Esophagus muscularis mucosa (tissue), 4 donors: ENCODE results near the gene DNER. TPM values are rescaled to one million over a fixed set of nuclear protein-coding genes. Genes with fewer than 3 reads are reported as not detected.

Experiments used
- DNase-seq: peaks from one replicate; pipeline ENCODE4 v3.0.0-alpha.2; 2017; ENCODE audit errors: extremely low spot score
- H3K27ac ChIP-seq, 4 donors: fragments of 200-600 bp; sonication (generic); replicated peaks in 1 of 4; 1 replicate in 3 of 4; 2 replicates in 1 of 4; pipeline ENCODE4 v1.5.1; 2016 to 2019; ENCODE audit warnings: mild to moderate bottlenecking in 1 of 4
- H3K27me3 ChIP-seq, 4 donors: fragments of 200-600 bp; sonication (generic); one replicate each; pipeline versions ENCODE4 v1.5.1 to v1.6.0; 2016 to 2019
- H3K36me3 ChIP-seq, 4 donors: fragments of 200-600 bp; sonication (generic); one replicate each; pipeline ENCODE4 v1.5.1; 2016 to 2019
- H3K4me1 ChIP-seq, 4 donors: fragments of 200-600 bp; sonication (generic); one replicate each; pipeline ENCODE4 v1.5.1; 2016 to 2019
- H3K4me3 ChIP-seq, 4 donors: fragments of 200-600 bp; sonication (generic); 1 replicate in 2 of 4; 2 replicates in 2 of 4; pipeline ENCODE4 v1.5.1; 2016 to 2019; ENCODE audit warnings: mild to moderate bottlenecking in 4 of 4, moderate library complexity in 1 of 4
- H3K9me3 ChIP-seq, 4 donors: fragments of 200-600 bp; sonication (generic); 1 replicate in 3 of 4; 2 replicates in 1 of 4; pipeline ENCODE4 v1.5.1; 2016 to 2019
- EP300 ChIP-seq: sonication (generic); formaldehyde crosslinking; IDR thresholded peaks from one replicate; pipeline ENCODE4 v1.6.1; 2017; ENCODE audit warnings: antibody characterized with exemption
- POLR2A ChIP-seq: fragments of 450-650 bp; IDR thresholded peaks from one replicate; pipeline ENCODE4 v1.6.1; 2017; ENCODE audit warnings: antibody characterized with exemption, moderate library complexity, mild to moderate bottlenecking, low read depth
- POLR2AphosphoS5 ChIP-seq, 2 donors: sonication (generic); formaldehyde crosslinking; IDR thresholded peaks; one replicate each; pipeline ENCODE4 v1.6.1; 2017; ENCODE audit warnings: antibody characterized with exemption in 2 of 2
- WGBS: methylation state at CpG from one replicate; pipeline ENCODE4 v1.1.5; 2018; 5-methylcytosine and 5-hydroxymethylcytosine counted together
- intact Hi-C: fragments of 100-400 bp; cut with DNase I; formaldehyde crosslinking; loops from one replicate; pipeline ENCODE4 v1.15.1; 2023
- total RNA-seq, 4 donors: library from RNA; depleted of rRNA; stranded (reverse); fragments of >200 nt; gene quantifications; one replicate each; pipeline versions ENCODE4 v1.1.0 to v1.2.1, GENCODE V29; 2016
- TF ChIP-seq, protein P1 (sequence below), 3 experiments: fragments of 200-600 bp in 2 of 3; fragments of 450-650 bp in 1 of 3; sonication (generic) in 2 of 3; IDR thresholded peaks; one replicate each; pipeline ENCODE4 v1.5.1; 2017 to 2019; ENCODE audit warnings: antibody characterized with exemption in 3 of 3, mild to moderate bottlenecking in 2 of 3, moderate library complexity in 1 of 3

The DNER gene
- total RNA-seq, 4 donors from 2014 or later = 2.9 to 5.3 (median 4.6) TPM

- H3K27ac ChIP-seq = no peak overlapping the region
- WGBS = 95% methylated on average over 12 of the region's 12 CpGs
- no peaks in the 10 kb centered on the region for H3K9me3 ChIP-seq
- H3K4me1 ChIP-seq = peaks cover 6 to 36% (median 20%) of the 10 kb centered on the region in 4 donors
- no peaks in the 10 kb centered on the region for H3K27me3 ChIP-seq
- no peak overlapping the region for H3K4me3 ChIP-seq
- H3K36me3 ChIP-seq = no peaks in the 10 kb centered on the region
- DNase-seq = no peak
- intact Hi-C loops = no loop called here
- TF ChIP-seq, protein P1, sequence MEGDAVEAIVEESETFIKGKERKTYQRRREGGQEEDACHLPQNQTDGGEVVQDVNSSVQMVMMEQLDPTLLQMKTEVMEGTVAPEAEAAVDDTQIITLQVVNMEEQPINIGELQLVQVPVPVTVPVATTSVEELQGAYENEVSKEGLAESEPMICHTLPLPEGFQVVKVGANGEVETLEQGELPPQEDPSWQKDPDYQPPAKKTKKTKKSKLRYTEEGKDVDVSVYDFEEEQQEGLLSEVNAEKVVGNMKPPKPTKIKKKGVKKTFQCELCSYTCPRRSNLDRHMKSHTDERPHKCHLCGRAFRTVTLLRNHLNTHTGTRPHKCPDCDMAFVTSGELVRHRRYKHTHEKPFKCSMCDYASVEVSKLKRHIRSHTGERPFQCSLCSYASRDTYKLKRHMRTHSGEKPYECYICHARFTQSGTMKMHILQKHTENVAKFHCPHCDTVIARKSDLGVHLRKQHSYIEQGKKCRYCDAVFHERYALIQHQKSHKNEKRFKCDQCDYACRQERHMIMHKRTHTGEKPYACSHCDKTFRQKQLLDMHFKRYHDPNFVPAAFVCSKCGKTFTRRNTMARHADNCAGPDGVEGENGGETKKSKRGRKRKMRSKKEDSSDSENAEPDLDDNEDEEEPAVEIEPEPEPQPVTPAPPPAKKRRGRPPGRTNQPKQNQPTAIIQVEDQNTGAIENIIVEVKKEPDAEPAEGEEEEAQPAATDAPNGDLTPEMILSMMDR (IDR thresholded peaks at IDR 0.05) = no peak
Measured at GRCh38 chr2:229447227-229447626, 267.1 kb downstream of the DNER start.

- H3K27ac ChIP-seq = peak overlapping the region; percentile 75 to 83 (median 78)
- H3K27me3 ChIP-seq = no peaks in the 10 kb centered on the region
- peak overlapping the region in 1 of 4 donors; percentile 24 for H3K4me3 ChIP-seq
- H3K36me3 ChIP-seq = no peaks in the 10 kb centered on the region
- TF ChIP-seq, protein P1 (IDR thresholded peaks at IDR 0.05) = no peak
- no peak for TF ChIP-seq POLR2A
- TF ChIP-seq POLR2AphosphoS5 (IDR thresholded peaks at IDR 0.05) = no peak
- TF ChIP-seq EP300 = no peak
- peaks cover 6 to 36% (median 20%) of the 10 kb centered on the region in 4 donors for H3K4me1 ChIP-seq
- WGBS = 75% methylated on average over 6 of the region's 6 CpGs
- DNase-seq = no peak
- intact Hi-C loops = no loop called here
- no peaks in the 10 kb centered on the region for H3K9me3 ChIP-seq
Measured at GRCh38 chr2:229446350-229446749, 268.0 kb downstream of the DNER start.

- peaks cover 6 to 36% (median 20%) of the 10 kb centered on the region in 4 donors for H3K4me1 ChIP-seq
- H3K27ac ChIP-seq = peak overlapping the region; percentile 75 to 83 (median 78)
- TF ChIP-seq, protein P1 (IDR thresholded peaks at IDR 0.05) = no peak
- TF ChIP-seq POLR2A (no peak), EP300 (no peak), POLR2AphosphoS5 (IDR thresholded peaks at IDR 0.05) (no peak)
- no peaks in the 10 kb centered on the region for H3K36me3 ChIP-seq
- DNase-seq = no peak
- no peaks in the 10 kb centered on the region for H3K9me3 ChIP-seq
- 38% methylated on average over 11 of the region's 11 CpGs for WGBS
- H3K4me3 ChIP-seq = peak overlapping the region in 2 of 4 donors; percentile 1 to 24
- H3K27me3 ChIP-seq = no peaks in the 10 kb centered on the region
- intact Hi-C loops = no loop called here
Measured at GRCh38 chr2:229445501-229446211, 268.7 kb downstream of the DNER start.

GRCh38 chr2:229445019-229445418 lies 269.3 kb downstream of the DNER start:
- 46% methylated on average over 7 of the region's 7 CpGs for WGBS
- peaks cover 6 to 36% (median 20%) of the 10 kb centered on the region in 4 donors for H3K4me1 ChIP-seq
- intact Hi-C loops = no loop called here
- TF ChIP-seq, protein P1 (IDR thresholded peaks at IDR 0.05) = no peak
- TF ChIP-seq EP300 = no peak
- no peak for TF ChIP-seq POLR2A
- peak; percentile 76 to 82 for TF ChIP-seq POLR2AphosphoS5 (IDR thresholded peaks at IDR 0.05)
- no peaks in the 10 kb centered on the region for H3K9me3 ChIP-seq
- peak overlapping the region; percentile 75 to 83 (median 78) for H3K27ac ChIP-seq
- no peaks in the 10 kb centered on the region for H3K27me3 ChIP-seq
- peak overlapping the region in 1 of 4 donors; percentile 1 for H3K4me3 ChIP-seq
- peak; percentile 94 for DNase-seq
- H3K36me3 ChIP-seq = no peaks in the 10 kb centered on the region
